GM19025 (cell line): ENCODE data around the gene SORT1.
"Not testable (repeated sequence)": the region's sequence is repeated elsewhere in the genome, so short reads cannot be mapped to it uniquely, and the experiment has no call there.

ENCODE experiments used
- ATAC-seq: cut with Tn5 transposase; IDR thresholded peaks from one replicate; pipeline ENCODE4 v1.9.1; 2021; ENCODE audit warnings: mild to moderate bottlenecking, low read depth, moderate library complexity; ENCODE audit not compliant: unreplicated experiment

The SORT1 gene

DNA sequence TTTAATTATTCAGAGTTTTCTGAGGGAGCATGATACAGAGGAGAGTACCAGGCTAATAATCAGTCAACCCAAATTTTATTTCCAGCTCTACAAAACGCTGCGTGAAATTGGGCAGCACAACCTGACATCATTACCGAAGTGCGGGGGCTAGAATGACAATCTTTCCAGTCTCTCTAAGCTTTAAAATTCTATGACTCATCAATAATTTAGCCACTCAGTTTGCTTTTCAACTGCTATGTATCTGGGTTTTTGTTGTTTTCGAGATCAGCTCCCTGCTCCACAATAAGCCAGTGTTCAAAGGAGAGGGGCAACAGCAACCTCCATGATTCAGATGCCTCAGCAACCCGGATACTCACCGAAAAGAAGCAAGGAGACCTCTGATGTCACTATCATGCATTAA is 13.9 kb downstream of the SORT1 start:
- ATAC-seq = no peak

DNA sequence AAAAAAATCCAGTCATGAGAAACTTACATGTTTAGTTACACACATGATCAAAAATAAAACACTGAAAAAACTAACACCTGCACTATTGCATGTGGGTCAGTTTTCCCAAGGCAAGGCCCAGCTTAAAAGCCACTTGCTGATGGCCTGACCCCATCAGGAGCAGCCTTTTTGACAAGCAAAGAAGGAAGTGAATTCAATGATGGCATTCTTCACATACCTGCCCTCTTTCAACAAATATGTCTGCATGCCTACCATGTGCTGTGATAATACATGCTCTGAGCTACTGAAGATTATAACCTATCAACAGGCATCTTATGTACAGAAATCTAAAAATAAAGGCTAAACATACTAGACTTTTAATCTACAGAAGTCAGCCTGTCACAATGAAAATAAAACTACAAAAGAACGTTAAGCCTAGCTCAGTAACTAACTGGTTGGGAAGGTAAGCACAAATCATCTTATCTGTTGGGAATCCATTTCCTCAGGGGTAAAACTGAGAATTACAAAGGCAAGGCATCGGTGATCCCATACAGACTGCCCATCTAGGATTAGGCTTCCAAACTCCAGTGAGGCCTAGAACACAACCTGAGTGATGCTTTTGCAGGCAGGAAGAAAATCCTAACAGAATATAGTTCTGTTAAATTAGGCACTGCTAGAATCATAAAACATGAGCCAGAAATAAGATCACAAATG is 14.5 kb downstream of the SORT1 start:
- no peak for ATAC-seq

- no peak for ATAC-seq
Measured at GRCh38 chr1:109381573-109381972, 16.1 kb downstream of the SORT1 start.

GRCh38 chr1:109379907-109380306 is 17.8 kb downstream of the SORT1 start:
- ATAC-seq = no peak

DNA sequence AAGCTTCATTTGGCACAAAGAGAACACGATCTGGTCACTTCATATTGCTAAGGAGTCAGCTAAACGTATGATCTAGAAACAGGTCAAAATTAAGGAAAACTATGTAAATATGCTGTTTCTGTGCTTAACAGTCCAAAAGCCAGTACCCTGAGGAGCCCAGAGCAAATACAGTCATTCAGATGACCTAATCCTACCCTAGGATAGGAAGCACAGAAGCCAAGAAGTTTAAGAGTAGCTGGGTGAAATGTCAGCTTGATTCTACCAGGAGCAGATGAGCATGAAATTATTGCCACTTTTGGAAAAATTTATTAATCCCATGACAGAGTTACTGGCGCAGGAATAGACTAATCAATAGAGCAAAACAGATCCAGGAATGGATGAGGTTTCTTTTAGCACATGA is 18.3 kb downstream of the SORT1 start:
- ATAC-seq = no peak

- ATAC-seq = no peak
Measured at GRCh38 chr1:109377698-109378097, 20.0 kb downstream of the SORT1 start.

DNA sequence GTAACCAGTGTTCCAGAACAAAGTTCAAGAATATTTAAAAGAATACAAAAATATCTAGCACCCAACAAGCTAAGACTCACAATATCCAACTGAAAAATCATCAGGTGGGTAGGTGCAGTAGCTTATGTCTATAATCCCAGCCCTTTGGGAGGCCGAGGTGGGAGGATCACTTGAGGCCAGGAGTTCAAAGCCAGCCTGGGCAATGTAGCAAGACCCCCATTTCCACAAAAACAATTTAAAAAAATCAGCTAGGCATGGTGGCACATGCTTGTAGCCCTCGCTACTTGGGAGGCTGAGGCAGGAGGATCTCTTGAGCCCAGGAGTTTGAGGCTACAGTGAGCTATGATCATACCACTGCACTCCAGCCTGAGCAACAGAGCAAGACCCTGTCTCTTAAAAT is 24.0 kb downstream of the SORT1 start:
- ATAC-seq = not testable (repeated sequence)

DNA sequence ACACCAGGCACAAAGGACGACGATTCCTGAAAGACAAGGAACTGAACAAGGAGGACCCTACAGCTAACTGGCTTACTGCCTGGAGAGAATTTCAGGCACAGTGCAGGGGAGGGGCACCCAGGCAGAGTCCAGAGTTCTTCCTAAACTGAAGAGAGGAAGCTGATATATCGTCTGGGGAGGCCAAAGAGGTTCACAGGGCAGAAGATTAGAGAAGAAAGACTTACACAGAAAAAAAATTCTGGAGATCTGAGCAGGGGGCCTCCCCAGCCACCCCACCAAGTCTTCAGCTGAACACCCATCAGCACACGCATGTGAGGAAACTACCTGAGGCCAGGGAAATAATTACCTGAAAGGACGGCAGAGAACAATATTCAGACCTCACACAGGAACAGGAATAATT is 24.6 kb downstream of the SORT1 start:
- no peak for ATAC-seq

GRCh38 chr1:109372281-109372680 is 25.4 kb downstream of the SORT1 start:
- no peak for ATAC-seq

DNA sequence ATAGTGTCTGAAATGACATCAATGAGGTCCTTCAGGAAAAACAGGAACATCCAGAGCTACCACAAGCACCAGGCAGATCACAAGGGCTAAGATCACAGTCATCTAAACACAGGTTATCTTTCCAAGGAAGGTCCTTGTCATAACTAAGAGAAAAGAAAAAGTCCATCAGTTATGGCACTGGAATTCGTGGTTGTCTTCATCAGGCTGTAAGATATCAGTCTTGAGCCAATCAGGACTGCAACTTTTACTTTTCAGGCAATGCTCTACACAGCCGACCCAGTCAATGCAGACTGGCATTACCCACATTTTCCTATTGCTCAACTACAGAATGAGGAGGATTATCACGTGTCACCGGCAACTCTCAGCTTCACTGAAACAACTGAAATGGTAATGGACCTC is 26.4 kb downstream of the SORT1 start:
- ATAC-seq = no peak

DNA sequence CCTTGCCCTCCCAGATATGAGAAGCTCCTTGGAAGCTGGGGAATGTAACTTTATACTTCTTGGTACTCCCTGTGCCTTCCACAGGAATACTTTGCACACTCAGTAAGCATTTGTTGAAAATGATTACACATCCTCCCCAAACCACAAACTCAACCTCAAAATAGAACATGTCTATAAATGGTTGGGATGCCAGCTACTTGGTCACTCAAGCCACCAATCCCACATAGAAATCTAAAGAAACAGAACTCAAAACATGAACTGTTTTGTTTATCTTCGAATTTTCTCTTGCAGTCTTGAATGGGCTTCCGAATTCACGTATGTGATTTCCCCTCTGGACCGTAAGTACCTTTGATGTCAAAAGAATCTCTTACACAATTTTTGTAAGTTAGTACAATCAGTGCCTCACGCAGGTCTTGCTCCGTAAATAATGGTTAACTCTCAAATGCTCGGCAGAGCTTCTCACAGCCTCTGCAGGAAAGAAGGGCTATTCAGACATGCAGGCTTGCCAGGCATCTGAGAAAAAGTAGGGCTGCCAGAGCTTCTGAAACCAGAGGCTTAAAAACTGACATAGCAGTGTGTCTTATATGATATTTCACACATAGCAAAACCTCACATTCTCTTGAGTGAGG is 26.9 kb downstream of the SORT1 start:
- no peak for ATAC-seq

DNA sequence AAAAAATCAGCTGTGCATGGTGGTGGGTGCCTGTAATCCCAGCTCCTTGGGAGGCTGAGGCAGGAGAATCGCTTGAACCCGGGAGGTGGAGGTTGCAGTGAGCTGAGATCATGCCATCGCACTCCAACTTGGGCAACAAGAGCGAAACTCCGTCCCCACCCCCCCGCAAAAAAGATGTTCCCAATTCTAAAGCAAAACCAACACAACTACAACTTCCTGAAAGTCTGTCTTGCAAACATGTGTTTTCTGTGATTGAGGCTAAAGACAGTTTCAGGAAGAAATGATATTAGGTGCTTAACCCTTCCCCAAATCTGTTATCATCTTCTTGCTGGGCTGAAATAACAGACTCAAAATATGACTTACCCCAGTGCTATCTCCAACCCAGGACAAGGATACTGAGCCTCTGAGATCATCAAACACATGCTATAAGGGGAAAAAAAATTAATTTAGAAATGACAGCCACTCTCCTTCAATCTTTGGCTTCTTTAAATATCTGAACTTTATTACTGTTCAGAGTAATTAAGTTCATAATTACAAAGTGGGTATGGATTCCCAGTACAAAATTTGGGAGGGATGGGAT is 28.5 kb downstream of the SORT1 start:
- ATAC-seq = no peak

- ATAC-seq = no peak
Measured at GRCh38 chr1:109368464-109368863, 29.3 kb downstream of the SORT1 start.

DNA sequence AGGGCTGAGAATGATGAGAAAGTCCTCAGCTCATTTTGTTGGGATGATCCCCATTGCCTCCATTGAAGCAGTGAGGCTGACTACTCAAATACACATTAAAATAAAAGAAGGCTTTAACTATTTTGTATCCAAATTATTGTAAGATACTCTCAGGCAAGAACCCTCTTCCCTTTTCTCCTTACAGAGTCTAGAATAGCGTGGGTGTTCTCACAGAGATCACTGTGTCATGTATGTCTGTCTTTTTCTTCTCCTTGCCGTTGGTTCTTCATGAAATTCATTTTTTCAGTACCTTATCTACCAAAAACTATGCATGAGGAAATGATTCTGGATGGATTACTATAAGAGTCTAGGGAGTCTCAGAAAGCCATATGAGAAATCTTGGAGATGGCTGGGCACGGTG is 30.1 kb downstream of the SORT1 start:
- no peak for ATAC-seq

DNA sequence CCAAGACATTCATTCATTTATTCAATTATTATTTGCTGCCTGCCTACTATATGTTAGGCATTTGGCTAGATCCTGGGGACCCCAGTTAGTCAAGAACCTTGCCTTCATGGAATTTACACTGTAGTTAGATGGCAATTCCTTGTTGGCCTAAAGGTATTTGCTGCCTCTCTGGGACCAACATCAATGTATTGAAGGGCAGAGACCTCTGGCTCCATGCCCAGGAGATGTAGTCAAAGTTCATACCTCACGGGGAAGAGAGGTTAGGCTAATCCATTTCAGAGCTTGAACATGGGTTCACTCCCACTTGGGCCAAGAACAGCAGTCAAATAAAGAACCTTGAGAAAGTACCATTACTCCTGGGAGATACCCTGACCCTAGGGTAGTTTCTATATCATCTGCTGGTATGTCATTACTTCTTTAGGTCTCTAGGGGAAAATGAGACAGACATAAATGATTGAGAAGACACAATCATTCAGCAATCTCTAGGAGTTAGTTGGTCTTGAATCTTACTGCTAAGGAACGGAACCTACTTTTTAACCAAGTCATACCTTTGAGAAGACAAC is 32.0 kb downstream of the SORT1 start:
- no peak for ATAC-seq

DNA sequence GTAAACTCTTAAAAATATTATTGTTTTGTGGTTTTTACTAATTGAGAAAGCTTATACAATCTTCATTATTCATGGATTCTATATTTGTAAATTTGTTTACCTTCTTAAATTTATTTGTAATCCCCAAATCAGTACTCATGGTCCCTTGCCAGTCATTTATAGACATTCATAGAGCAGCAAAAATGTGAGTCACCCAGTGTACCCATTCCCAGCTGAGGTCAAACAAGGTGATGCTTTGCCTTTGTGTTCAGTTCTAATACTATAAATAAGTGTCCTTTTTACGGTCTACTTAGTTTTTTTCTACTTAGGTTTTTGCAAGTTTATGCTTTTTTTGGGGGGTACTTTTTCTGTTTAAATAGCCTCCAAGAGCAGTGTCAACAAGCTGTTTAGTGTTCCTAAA is 36.1 kb downstream of the SORT1 start:
- no peak for ATAC-seq

DNA sequence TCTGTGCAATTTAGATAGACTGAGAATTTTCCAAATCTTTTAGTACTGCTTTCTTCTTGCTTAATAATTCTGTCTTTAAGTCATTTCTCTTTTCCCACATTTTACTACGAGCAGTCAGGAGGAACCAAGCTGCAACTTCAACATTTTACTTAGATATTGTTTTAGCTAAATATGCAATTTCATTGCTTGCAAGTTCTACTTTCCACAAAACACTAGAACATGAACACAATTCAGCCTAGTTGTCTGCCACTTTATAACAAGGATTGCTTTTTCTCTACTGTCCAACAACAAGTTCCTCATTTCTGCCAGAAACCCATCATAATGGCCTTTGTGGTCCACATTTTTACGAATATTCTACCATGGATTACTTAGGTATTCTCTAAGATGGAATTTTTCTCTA is 36.6 kb downstream of the SORT1 start:
- ATAC-seq = no peak

- ATAC-seq = no peak
Measured at GRCh38 chr1:109357616-109358015, 40.1 kb downstream of the SORT1 start.

- no peak for ATAC-seq
Measured at GRCh38 chr1:109356915-109357314, 40.8 kb downstream of the SORT1 start.

DNA sequence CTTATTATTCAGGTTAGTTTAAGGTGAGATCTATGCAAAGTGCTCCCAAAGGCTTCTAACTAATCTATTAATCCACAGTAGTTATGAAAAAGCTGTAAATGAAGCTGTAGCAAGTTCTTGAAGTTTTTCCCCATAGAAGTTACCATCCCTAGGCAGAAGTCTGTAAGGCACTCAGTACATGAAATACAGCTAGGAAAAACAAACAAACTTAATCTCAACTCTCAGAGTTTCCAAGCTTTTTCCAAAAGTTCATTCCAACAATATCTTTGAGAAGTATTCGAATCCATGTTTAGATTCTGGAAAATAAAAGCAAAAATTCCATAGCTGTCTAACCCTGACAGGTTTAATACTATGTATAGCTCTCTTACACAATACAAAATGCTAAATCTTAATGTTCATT is 41.2 kb downstream of the SORT1 start:
- no peak for ATAC-seq

DNA sequence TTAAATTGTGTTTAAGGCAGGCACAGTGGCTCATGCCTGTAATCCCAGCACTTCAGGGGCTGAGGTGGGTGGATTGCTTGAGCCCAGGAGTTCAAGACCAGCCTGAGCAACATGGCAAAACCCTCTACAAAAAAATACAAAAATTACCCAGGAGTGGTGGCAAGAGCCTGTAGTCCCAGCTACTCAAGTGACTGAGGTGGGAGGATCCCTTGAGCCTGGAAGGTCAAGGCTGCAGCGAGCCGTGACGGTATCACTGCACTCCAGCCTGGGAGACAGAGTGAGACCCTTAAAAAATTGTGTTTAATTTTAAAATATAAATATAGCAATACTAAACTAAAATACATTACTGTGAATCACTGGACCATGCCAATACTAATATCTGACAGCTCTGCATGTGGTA is 42.8 kb downstream of the SORT1 start:
- no peak for ATAC-seq

DNA sequence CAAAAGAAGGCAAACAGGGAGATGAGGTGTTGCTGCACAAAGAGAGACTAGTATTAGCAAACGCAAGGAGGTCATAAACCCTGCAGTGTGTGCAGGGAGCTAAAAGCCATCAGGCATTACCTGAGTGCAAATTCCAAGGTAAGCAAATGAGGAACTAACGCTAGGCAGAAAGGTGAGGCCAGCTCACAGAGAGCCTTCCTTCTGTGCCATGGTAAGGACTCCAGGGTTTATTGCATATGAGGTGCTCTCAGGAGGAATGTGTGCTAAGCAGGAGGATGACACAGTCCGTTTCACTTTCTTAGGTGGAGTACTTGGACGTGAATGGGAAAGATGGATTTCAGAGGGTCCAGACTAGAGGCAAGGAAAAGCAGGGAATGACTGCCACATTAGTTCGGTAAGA is 46.3 kb downstream of the SORT1 start:
- ATAC-seq = no peak
